GM21528 (cell line): Measurements from ENCODE around the gene PRG3.

Source experiments
- ATAC-seq: cut with Tn5 transposase; IDR thresholded peaks from one replicate; pipeline ENCODE4 v1.9.1; 2021; ENCODE audit warnings: mild to moderate bottlenecking, moderate library complexity; ENCODE audit not compliant: unreplicated experiment, low FRiP score

Gene PRG3

GRCh38 chr11:57392066-57392762 lies 11.3 kb upstream of the PRG3 start:
- no peak for ATAC-seq

- ATAC-seq: no peak
Measured at GRCh38 chr11:57391539-57391938, 10.6 kb upstream of the PRG3 start.

DNA sequence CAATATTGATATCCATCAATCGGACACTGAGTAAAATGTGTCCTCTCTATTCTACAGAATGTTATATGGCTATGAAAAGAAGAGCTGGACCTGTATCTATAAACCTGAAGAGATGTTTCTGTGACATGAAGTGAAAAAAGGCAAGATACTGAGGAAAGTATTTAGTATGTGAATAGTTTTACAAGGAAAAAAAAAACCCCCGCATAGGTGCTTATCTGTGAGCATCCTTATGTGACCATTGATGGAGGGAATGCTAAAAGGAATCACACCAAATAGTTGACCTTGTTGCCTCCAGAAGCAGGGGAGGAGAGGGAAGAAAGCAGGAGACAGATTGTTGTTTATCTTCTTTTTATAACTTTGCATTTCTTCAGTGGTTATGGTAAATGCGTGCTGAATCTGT lies 10.2 kb upstream of the PRG3 start:
- ATAC-seq: no peak

- ATAC-seq: no peak
Measured at GRCh38 chr11:57390535-57390934, 9.6 kb upstream of the PRG3 start, which contains the start of gene PRG2. Gene PRG2, minus strand, starts transcription at chr11:57390650. Its CDS starts 706 bp downstream, at chr11:57389944.

GRCh38 chr11:57387289-57388030 lies 6.5 kb upstream of the PRG3 start:
- no peak for ATAC-seq

- no peak for ATAC-seq
Measured at GRCh38 chr11:57386178-57386940, 5.4 kb upstream of the PRG3 start.

- no peak for ATAC-seq
Measured at GRCh38 chr11:57379732-57380131, 1.2 kb downstream of the PRG3 start.

DNA sequence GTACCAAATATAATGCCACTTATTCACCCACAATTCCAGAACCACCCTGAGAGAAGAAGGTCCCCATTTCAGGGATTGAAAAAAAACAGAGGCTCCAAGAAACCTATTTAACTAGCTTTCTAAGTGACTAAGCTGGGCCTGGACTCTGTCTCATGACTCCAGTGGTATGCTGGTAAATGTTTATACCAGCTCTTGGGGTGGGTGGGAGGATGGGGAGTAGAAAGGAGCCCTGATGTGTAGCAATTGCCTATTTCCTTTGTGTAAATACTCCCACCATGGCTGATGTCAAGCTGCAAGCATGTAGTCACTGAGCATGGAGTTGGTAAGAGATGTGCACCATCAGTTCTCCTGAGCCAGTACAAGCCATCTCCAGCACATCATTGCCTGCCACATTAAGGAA lies 2.8 kb downstream of the PRG3 start:
- ATAC-seq: no peak

DNA sequence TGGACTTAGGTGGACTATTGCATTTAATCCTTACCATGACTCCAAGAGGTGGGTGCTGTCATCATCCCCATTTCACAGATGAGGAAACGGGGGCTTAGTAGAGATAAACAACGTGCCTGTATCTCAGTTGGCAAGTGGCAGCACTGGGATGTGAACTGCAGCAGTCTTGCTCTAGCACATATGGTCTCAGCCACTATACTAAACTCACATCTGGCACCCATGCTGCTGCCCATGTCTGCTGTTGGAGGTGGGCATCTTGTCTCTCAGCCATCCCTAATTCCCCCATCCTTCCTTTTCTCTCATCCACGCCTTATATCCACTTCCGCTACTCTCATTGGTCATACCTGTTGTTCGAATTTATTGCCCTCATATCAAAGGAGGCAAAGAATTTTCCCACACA lies 3.8 kb downstream of the PRG3 start:
- no peak for ATAC-seq

GRCh38 chr11:57376095-57377090 lies 4.6 kb downstream of the PRG3 start:
- no peak for ATAC-seq

DNA sequence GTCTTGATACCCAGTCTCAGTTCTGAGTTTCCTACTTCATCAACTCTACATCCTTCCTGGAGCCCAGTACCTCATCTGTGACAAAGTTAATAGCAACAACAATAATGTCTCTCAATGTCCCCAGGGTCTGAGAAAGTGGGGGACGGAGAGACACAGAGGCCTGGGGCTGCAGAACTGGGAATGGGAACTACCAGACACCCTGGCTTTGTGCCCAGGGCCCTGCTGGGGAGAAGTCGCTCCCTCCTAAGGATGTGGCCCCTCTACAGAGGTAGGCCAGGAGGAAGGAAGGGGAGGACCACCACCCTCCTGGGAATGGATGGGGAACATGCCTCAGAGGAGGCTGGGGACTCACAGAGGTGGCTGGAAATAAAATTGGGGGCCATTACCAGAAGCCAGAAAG lies 5.5 kb downstream of the PRG3 start:
- ATAC-seq: no peak

DNA sequence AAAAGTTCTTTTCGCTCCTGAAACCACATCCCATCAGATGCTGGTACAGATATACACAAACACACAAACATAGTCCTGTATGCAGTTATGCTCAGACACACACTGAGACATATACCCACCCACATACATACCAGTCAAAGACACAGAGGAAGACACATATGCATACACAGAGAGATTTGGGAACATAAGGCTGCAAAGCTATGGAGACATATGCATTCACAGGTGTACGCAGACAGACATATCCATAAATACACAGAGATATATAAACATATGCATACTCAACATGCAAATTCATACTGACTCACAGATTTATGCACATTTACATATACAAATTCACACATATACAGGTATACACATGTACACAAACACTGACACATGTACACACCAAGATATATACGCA lies 6.0 kb downstream of the PRG3 start:
- ATAC-seq: no peak

- no peak for ATAC-seq
Measured at GRCh38 chr11:57373146-57373545, 7.8 kb downstream of the PRG3 start.

DNA sequence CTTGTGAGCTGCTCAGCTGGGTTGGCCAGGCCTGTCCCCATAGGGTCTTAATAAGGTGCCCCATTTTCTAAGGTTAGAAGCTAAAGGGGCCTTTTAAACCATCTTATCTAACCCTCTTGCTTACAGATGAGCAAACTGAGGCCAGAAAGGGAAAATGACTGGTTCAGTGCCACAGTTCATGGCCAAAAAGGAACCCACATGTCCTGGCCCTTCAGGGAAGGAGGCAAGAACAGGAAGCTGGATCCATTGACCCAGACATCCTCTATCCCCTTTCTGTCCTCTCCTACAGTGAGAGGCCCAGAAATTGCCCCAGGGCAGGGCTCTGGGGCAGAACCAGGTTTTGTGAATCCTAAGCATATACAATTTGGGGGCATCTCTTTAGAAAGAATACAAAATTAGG lies 10.0 kb downstream of the PRG3 start:
- ATAC-seq: no peak

DNA sequence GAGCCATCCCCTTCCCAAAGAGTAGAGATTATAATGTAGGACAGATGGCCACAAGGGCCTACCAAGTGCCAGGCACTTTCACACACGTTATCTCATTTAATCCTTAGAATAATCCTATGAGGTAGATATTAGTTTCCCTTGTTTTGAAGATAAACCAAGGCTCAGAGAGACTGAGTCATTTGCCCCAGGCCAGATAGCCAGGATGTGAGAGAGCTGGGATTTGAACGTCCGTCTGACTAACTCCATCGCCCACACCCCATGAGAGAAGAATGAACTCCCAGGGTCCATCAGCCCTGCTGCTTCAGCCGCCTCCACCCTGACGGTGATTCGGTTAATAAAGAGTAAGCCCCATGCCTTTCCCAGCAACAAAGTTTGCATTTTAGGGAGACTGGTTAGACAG lies 10.7 kb downstream of the PRG3 start:
- no peak for ATAC-seq

DNA sequence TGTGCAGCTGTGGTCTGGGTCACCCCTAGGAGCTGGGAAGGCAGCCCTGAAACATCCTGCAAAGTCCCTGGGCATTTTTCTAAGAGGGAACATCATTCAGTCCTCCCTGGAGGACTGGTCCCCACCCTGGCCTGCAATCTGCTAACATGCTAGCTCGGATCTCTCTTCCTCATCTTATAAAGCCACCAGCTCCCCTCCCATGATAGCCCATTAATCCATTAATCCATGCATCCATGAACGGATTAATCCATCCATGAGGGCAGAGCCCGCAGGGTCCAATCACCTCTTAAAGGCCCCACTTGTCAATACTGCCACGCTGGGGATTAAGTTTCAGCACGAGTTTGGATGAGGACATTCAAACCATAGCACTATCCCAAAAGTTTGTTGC lies 12.1 kb downstream of the PRG3 start:
- ATAC-seq: no peak

GRCh38 chr11:57368106-57368844 lies 12.7 kb downstream of the PRG3 start:
- no peak for ATAC-seq

DNA sequence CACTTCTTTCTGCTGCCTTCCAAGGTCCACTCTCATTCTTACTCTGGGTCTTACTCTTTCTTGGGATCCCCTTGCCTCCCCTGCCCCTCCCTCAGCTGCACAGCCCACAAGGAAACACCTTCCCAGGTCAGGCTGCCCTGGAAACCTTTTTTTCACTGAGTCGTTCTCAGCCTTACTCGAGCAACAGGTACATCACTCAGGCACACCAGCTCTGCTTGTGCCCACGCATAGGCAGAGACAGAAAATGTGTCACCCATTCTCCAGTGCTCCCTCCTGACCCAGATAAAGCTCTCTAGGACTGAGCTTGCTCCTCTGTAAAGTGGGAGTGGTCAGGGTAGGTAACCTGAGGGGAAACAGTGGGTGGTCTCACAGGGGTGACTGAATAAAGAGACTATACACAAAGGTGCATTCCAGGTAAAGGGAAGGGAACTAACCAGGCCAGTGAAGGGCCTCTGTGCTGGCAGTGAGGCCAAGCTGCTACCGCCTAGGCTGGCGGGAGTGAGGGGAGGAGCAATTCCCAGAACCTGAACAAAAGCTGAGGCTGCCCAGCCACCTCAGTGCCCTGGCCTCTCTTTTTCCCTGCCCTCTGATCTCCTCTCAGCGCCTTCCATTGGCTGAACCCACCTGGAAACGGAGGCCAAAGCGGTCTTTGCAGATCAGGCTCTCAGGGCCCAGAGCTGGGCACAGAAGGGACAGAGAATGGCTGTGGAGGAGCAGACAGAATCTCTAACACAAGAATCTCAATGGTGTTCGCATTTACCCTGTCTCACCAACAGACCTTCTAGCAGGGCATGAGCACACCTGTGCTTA lies 15.9 kb downstream of the PRG3 start:
- no peak for ATAC-seq
